IMR-90 (cell line): Measurements from ENCODE around the gene TRMT1. TPM values are rescaled to one million over a fixed set of nuclear protein-coding genes. Genes with fewer than 3 reads are reported as not detected.

Experiments
- ATAC-seq: fragments of 200-7000 bp; cut with Tn5 transposase; 2 replicates; pipeline ENCODE4 v1.9.1; 2020; ENCODE audit warnings: low read depth, mild to moderate bottlenecking, moderate library complexity
- BruUV-seq: library from RNA; stranded (reverse); fragments of 400-500 nt; replicated peaks from 2 replicates; lab custom pipeline; 2021; lab: Mats Ljungman, UMichigan
- CTCF ChIA-PET: fragments of 300-600 bp; formaldehyde crosslinking; extraction: SDS; loops from one replicate; lab custom pipeline; 2021; ENCODE audit warnings: antibody characterized with exemption; lab: Yijun Ruan, JAX
- POLR2A ChIA-PET: fragments of 300-600 bp; sonication (Branson Sonifier 250); formaldehyde crosslinking; loops from one replicate; lab custom pipeline; 2022; ENCODE audit warnings: antibody characterized with exemption; ENCODE audit not compliant: unreplicated experiment; lab: Charles Lee
- DNase-seq: peaks from one replicate; pipeline ENCODE4 v3.0.0; 2013
- H2AFZ ChIP-seq: replicated peaks from 2 replicates; pipeline ENCODE3; 2013; ENCODE audit warnings: low read length, mild to moderate bottlenecking; ENCODE audit not compliant: poor library complexity
- H2AK5ac ChIP-seq: 2 replicates; pipeline ENCODE4 v1.6.1; 2013; ENCODE audit warnings: low read depth, low read length, inconsistent platforms
- H2AK9ac ChIP-seq: replicated peaks from 2 replicates; pipeline ENCODE3; 2013; ENCODE audit warnings: mild to moderate bottlenecking, low read depth, low read length, moderate library complexity; ENCODE audit not compliant: poor library complexity
- H2BK120ac ChIP-seq: 2 replicates; pipeline ENCODE4 v1.6.1; 2013; ENCODE audit warnings: low read depth, low read length, inconsistent platforms
- H2BK15ac ChIP-seq: 3 replicates; pipeline ENCODE4 v1.6.1; 2013; ENCODE audit warnings: low read depth, low read length, inconsistent platforms
- H2BK20ac ChIP-seq: 2 replicates; pipeline ENCODE4 v1.6.1; 2013; ENCODE audit warnings: low read depth, mild to moderate bottlenecking, inconsistent platforms, low read length, moderate library complexity
- H2BK5ac ChIP-seq: 2 replicates; pipeline ENCODE4 v1.6.1; 2013; ENCODE audit warnings: mild to moderate bottlenecking, low read depth, low read length, inconsistent platforms; ENCODE audit not compliant: poor library complexity, severe bottlenecking
- H3K14ac ChIP-seq: replicated peaks from 2 replicates; pipeline ENCODE4 v1.6.1; 2013; ENCODE audit warnings: low read depth, low read length, inconsistent platforms
- H3K18ac ChIP-seq: 2 replicates; pipeline ENCODE4 v1.6.1; 2013; ENCODE audit warnings: low read depth, low read length, control low read depth
- H3K23ac ChIP-seq: 2 replicates; pipeline ENCODE4 v1.6.1; 2013; ENCODE audit warnings: low read depth, low read length, inconsistent platforms
- H3K27ac ChIP-seq: 2 replicates; pipeline ENCODE4 v1.5.1; 2013; ENCODE audit warnings: mild to moderate bottlenecking, control low read depth, low read length; ENCODE audit not compliant: insufficient read depth
- H3K27me3 ChIP-seq: 2 replicates; pipeline ENCODE4 v1.6.1; 2013; ENCODE audit warnings: low read length; ENCODE audit not compliant: control insufficient read depth, insufficient read depth
- H3K36me3 ChIP-seq: 2 replicates; pipeline ENCODE4 v1.6.1; 2013; ENCODE audit warnings: low read length, mixed read lengths; ENCODE audit not compliant: control insufficient read depth, insufficient read depth
- H3K4ac ChIP-seq: 2 replicates; pipeline ENCODE4 v1.6.1; 2013; ENCODE audit warnings: low read depth, low read length, inconsistent platforms
- H3K4me1 ChIP-seq: 2 replicates; pipeline ENCODE4 v1.6.1; 2013; ENCODE audit warnings: low read length, mixed read lengths; ENCODE audit not compliant: control insufficient read depth, insufficient read depth
- H3K4me2 ChIP-seq: 2 replicates; pipeline ENCODE4 v1.6.1; 2013; ENCODE audit warnings: low read depth, mild to moderate bottlenecking, control low read depth, low read length, moderate library complexity
- H3K4me3 ChIP-seq: 2 replicates; pipeline ENCODE4 v1.5.1; 2013; ENCODE audit warnings: low read depth, mild to moderate bottlenecking, control low read depth, low read length, moderate library complexity; ENCODE audit not compliant: insufficient read depth
- H3K56ac ChIP-seq: 2 replicates; pipeline ENCODE4 v1.6.1; 2013; ENCODE audit warnings: low read length, inconsistent platforms; ENCODE audit not compliant: insufficient read depth; ENCODE audit errors: extremely low read depth
- H3K79me1 ChIP-seq, 2 experiments: 2 replicates each; pipeline ENCODE4 v1.6.1; 2013; ENCODE audit warnings: low read length in 2 of 2, inconsistent platforms in 1 of 2, low read depth in 1 of 2
- H3K9ac ChIP-seq: 2 replicates; pipeline ENCODE4 v1.6.1; 2013; ENCODE audit warnings: low read depth, low read length, control low read depth
- H3K9me1 ChIP-seq: 2 replicates; pipeline ENCODE4 v1.6.1; 2013; ENCODE audit warnings: low read length, inconsistent platforms; ENCODE audit not compliant: insufficient read depth
- H3K9me3 ChIP-seq: 2 replicates; pipeline ENCODE4 v1.6.1; 2013; ENCODE audit warnings: low read length; ENCODE audit not compliant: control insufficient read depth, insufficient read depth
- H4K20me1 ChIP-seq: 2 replicates; pipeline ENCODE4 v1.6.1; 2013; ENCODE audit warnings: low read length, inconsistent platforms; ENCODE audit not compliant: insufficient read depth
- H4K5ac ChIP-seq: 2 replicates; pipeline ENCODE4 v1.6.1; 2013; ENCODE audit warnings: mild to moderate bottlenecking, low read depth, low read length, control low read depth
- H4K8ac ChIP-seq, 2 experiments: 2 replicates each; pipeline ENCODE4 v1.6.1; 2013; ENCODE audit warnings: low read depth in 2 of 2, low read length in 2 of 2, control low read depth in 1 of 2, inconsistent platforms in 1 of 2
- H4K91ac ChIP-seq: 2 replicates; pipeline ENCODE4 v1.6.1; 2013; ENCODE audit warnings: low read depth, low read length, inconsistent platforms; ENCODE audit not compliant: insufficient read depth
- BHLHE40 ChIP-seq: fragments of 150-350 bp; IDR thresholded peaks from 2 replicates; pipeline ENCODE4 v1.6.1; 2016; ENCODE audit warnings: mild to moderate bottlenecking, low read depth, low read length
- CEBPB ChIP-seq: IDR thresholded peaks from 2 replicates; pipeline ENCODE4 v1.6.1; 2012; ENCODE audit warnings: low read depth, low read length, improper control_type of control experiment
- CHD1 ChIP-seq: IDR thresholded peaks from 2 replicates; pipeline ENCODE4 v1.6.1; 2012; ENCODE audit warnings: low read depth, low read length, improper control_type of control experiment
- FOS ChIP-seq: fragments of 150-350 bp; IDR thresholded peaks from 2 replicates; pipeline ENCODE4 v1.6.1; 2016; ENCODE audit warnings: low read depth, low read length
- MAZ ChIP-seq: IDR thresholded peaks from 2 replicates; pipeline ENCODE4 v1.6.1; 2012; ENCODE audit warnings: low read depth, mild to moderate bottlenecking, low read length, improper control_type of control experiment, moderate library complexity, borderline replicate concordance
- MXI1 ChIP-seq: IDR thresholded peaks from 2 replicates; pipeline ENCODE4 v1.6.1; 2012; ENCODE audit warnings: low read depth, mild to moderate bottlenecking, low read length, moderate library complexity, borderline replicate concordance
- NFE2L2 ChIP-seq: fragments of 150-350 bp; IDR thresholded peaks from 2 replicates; pipeline ENCODE4 v1.6.1; 2016; ENCODE audit warnings: low read depth, mild to moderate bottlenecking, low read length
- POLR2A ChIP-seq: IDR thresholded peaks from 2 replicates; pipeline ENCODE4 v1.6.1; 2012; ENCODE audit warnings: mild to moderate bottlenecking, low read depth, low read length
- RAD21 ChIP-seq: IDR thresholded peaks from 2 replicates; pipeline ENCODE4 v1.6.1; 2012; ENCODE audit warnings: low read length, improper control_type of control experiment
- RCOR1 ChIP-seq: IDR thresholded peaks from 2 replicates; pipeline ENCODE4 v1.6.1; 2012; ENCODE audit warnings: mild to moderate bottlenecking, low read length, improper control_type of control experiment; ENCODE audit not compliant: insufficient replicate concordance
- RFX5 ChIP-seq: IDR thresholded peaks from 2 replicates; pipeline ENCODE4 v1.8.0; 2012; ENCODE audit warnings: low read depth, mild to moderate bottlenecking, low read length, moderate library complexity
- SMC3 ChIP-seq: fragments of 150-350 bp; IDR thresholded peaks from 2 replicates; pipeline ENCODE4 v1.6.1; 2016; ENCODE audit warnings: low read depth, mild to moderate bottlenecking, antibody characterized with exemption, low read length, moderate library complexity
- WGBS, 2 experiments: methylation state at CpG; one replicate each; pipeline versions ENCODE4 v1.1.5 to v1.1.7; 2013; ENCODE audit warnings: missing lambda C conversion rate in 2 of 2; ENCODE audit not compliant: insufficient read length in 1 of 2; ENCODE audit errors: extremely low coverage in 2 of 2; 5-methylcytosine and 5-hydroxymethylcytosine counted together
- dilution Hi-C: fragments of 300-500 bp; cut with HindIII; formaldehyde crosslinking; loops from one replicate; pipeline ENCODE4 v1.14.3; 2018; ENCODE audit warnings: low sequenced_read_pairs; ENCODE audit not compliant: unreplicated experiment
- in situ Hi-C: fragments of 300-500 bp; cut with MboI; formaldehyde crosslinking; loops from 3 replicates; pipeline ENCODE4 v1.14.3; 2019; ENCODE audit warnings: low sequenced_read_pairs, inconsistent platforms, mixed read lengths
- intact Hi-C: fragments of 100-400 bp; cut with micrococcal nuclease; formaldehyde crosslinking; loops from 2 replicates; pipeline ENCODE4 v1.10.0; 2022
- polyA plus RNA-seq, 3 experiments: library from polyadenylated mRNA; depleted of rRNA; stranded (reverse); fragments of >200 nt; gene quantifications; 2 replicates each; pipeline ENCODE4 v1.2.3, GENCODE V29; 2012; ENCODE audit warnings: low replicate concordance in 1 of 3
- total RNA-seq: library from RNA; depleted of rRNA; stranded (reverse); fragments of >200 nt; gene quantifications from 2 replicates; pipeline ENCODE4 v1.2.3, GENCODE V29; 2012
- TF ChIP-seq, protein P1 (sequence below): fragments of 150-350 bp; IDR thresholded peaks from 2 replicates; pipeline ENCODE4 v1.6.1; 2017; ENCODE audit warnings: mild to moderate bottlenecking, antibody characterized with exemption, low read length, low read depth
- TF ChIP-seq, protein P2 (sequence below): fragments of 150-350 bp; IDR thresholded peaks from 2 replicates; pipeline ENCODE4 v1.6.1; 2016; ENCODE audit warnings: low read depth, mild to moderate bottlenecking, low read length, moderate library complexity, borderline replicate concordance
- TF ChIP-seq, protein P3 (sequence below): conservative IDR thresholded peaks from 2 replicates; pipeline ENCODE4 v1.5.1; 2012; ENCODE audit warnings: mild to moderate bottlenecking, low read depth, low read length, improper control_type of control experiment

The TRMT1 gene
- total and polyA plus RNA-seq, 2 of the 4 experiments (the other 2 are of a cell fraction), result 28.3 to 56.0 TPM

DNA sequence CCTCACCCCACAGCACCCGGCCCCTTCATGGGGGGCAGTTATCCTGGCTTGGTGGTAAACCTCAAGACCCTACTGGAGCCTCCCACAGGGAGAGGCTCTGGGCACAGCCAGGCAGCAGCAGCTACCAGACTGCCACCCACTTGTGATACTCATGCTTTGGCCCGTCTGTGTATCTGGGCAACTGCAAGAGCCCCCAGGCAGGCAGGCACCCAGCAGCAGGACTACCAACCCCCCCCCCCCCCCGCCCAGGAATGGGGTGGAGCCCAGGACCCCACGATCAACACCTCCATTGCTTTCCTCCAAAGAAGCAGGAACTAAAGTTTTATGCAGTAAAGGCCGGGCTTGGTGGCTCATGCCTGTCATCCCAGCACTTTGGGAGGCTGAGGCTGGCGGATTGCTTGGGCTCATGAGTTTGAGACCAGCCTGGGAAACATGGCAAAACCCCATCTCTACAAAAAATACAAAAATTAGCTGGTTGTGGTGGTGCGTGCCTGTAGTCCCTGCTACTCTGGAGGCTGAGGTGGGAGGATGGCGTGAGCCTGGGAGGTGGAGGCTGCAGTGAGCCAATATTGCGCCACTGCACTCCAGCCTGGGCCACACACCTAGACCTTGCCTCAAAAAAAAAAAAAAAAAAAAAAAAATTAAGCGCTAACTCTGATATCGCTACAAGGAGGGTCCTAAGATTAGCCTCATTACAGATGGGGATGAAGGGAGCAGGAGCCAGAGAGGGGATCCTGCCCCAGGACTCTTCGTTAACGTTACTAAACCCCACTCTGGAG, 12.8 kb downstream of the TRMT1 start:
- Histone ChIP-seq H2AFZ (no peak overlapping the region), H2AK5ac (peak overlapping the region; percentile 59; the same call in 1 of the 2 replicates), H2AK9ac (no peak overlapping the region), H3K23ac (no peak overlapping the region), H2BK120ac (no peak overlapping the region), H3K79me1 (peaks cover 0 to 17% of the 10 kb centered on the region in 2 experiments; a peak in 1 of 4 replicates), H3K4ac (no peak overlapping the region), H3K18ac (no peak overlapping the region), H3K9me1 (0 out of 2 replicates have a peak, but pooled peaks cover 4% of the 10 kb centered on the region), H4K20me1 (no peaks in the 10 kb centered on the region; the same call in 1 of the 2 replicates), H3K36me3 (peaks cover 16% of the 10 kb centered on the region), H4K8ac (no peak overlapping the region), H3K9me3 (no peaks in the 10 kb centered on the region), H4K5ac (no peak overlapping the region), H2BK5ac (no peak overlapping the region), H2BK20ac (no peak overlapping the region), H3K4me3 (no peak overlapping the region), H2BK15ac (no peak overlapping the region), H3K9ac (no peak overlapping the region), H3K27me3 (no peaks in the 10 kb centered on the region), H3K27ac (no peak overlapping the region), H3K4me2 (no peak overlapping the region), H3K4me1 (peaks cover 10% of the 10 kb centered on the region), H4K91ac (no peak overlapping the region), H3K14ac (no peak overlapping the region), H3K56ac (no peak overlapping the region)
- ChIA-PET POLR2A (no interaction called here), CTCF (no interaction called here)
- ATAC-seq, result no peak
- no peak for TF ChIP-seq BHLHE40
- TF ChIP-seq CEBPB, result no peak
- no peak for TF ChIP-seq NFE2L2
- TF ChIP-seq, protein P1, sequence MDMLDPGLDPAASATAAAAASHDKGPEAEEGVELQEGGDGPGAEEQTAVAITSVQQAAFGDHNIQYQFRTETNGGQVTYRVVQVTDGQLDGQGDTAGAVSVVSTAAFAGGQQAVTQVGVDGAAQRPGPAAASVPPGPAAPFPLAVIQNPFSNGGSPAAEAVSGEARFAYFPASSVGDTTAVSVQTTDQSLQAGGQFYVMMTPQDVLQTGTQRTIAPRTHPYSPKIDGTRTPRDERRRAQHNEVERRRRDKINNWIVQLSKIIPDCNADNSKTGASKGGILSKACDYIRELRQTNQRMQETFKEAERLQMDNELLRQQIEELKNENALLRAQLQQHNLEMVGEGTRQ, result no peak
- no peak for TF ChIP-seq FOS
- TF ChIP-seq POLR2A, result no peak
- TF ChIP-seq SMC3, result no peak
- TF ChIP-seq, protein P2, sequence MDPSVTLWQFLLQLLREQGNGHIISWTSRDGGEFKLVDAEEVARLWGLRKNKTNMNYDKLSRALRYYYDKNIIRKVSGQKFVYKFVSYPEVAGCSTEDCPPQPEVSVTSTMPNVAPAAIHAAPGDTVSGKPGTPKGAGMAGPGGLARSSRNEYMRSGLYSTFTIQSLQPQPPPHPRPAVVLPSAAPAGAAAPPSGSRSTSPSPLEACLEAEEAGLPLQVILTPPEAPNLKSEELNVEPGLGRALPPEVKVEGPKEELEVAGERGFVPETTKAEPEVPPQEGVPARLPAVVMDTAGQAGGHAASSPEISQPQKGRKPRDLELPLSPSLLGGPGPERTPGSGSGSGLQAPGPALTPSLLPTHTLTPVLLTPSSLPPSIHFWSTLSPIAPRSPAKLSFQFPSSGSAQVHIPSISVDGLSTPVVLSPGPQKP, result no peak
- TF ChIP-seq, protein P3, sequence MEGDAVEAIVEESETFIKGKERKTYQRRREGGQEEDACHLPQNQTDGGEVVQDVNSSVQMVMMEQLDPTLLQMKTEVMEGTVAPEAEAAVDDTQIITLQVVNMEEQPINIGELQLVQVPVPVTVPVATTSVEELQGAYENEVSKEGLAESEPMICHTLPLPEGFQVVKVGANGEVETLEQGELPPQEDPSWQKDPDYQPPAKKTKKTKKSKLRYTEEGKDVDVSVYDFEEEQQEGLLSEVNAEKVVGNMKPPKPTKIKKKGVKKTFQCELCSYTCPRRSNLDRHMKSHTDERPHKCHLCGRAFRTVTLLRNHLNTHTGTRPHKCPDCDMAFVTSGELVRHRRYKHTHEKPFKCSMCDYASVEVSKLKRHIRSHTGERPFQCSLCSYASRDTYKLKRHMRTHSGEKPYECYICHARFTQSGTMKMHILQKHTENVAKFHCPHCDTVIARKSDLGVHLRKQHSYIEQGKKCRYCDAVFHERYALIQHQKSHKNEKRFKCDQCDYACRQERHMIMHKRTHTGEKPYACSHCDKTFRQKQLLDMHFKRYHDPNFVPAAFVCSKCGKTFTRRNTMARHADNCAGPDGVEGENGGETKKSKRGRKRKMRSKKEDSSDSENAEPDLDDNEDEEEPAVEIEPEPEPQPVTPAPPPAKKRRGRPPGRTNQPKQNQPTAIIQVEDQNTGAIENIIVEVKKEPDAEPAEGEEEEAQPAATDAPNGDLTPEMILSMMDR, result no peak
- no peak for TF ChIP-seq RCOR1
- TF ChIP-seq CHD1, result no peak
- no peak for TF ChIP-seq MXI1
- TF ChIP-seq RAD21, result no peak
- TF ChIP-seq MAZ, result no peak
- TF ChIP-seq RFX5, result no peak
- DNase-seq, result no peak
- in situ Hi-C loops (no loop called here), intact Hi-C loops (no loop called here), dilution Hi-C loops (no loop called here)
- 100% methylated on average over 1 of the region's 13 CpGs; no CpG with 5 or more reads in 1 of the 2 experiments for WGBS, 2 experiments
- BruUV-seq, result no TSS peak
